Measurements from ENCODE around the gene LRP1B.
"Not testable (repeated sequence)": the region's sequence is repeated elsewhere in the genome, so short reads cannot be mapped to it uniquely, and the experiment has no call there.

The LRP1B gene

GRCh38 chr2:140376686-140377085 lies 1754.1 kb downstream of the LRP1B start:
- DNase-seq: no peak

- DNase-seq: no peak
Observed at GRCh38 chr2:140363131-140363530, 1767.7 kb downstream of the LRP1B start.

- no peak for DNase-seq
Observed at GRCh38 chr2:140362361-140362760, 1768.5 kb downstream of the LRP1B start.

GRCh38 chr2:140359056-140359771 lies 1771.6 kb downstream of the LRP1B start:
- no peak for DNase-seq

- DNase-seq: no peak
Observed at GRCh38 chr2:140356697-140357096, 1774.1 kb downstream of the LRP1B start.

- DNase-seq: no peak
Observed at GRCh38 chr2:140355511-140356090, 1775.2 kb downstream of the LRP1B start.

GRCh38 chr2:140354544-140354943 lies 1776.3 kb downstream of the LRP1B start:
- DNase-seq: no peak

GRCh38 chr2:140353541-140353940 lies 1777.3 kb downstream of the LRP1B start:
- no peak for DNase-seq

GRCh38 chr2:140351692-140352091 lies 1779.1 kb downstream of the LRP1B start:
- no peak for DNase-seq

- DNase-seq: no peak
Observed at GRCh38 chr2:140349695-140350094, 1781.1 kb downstream of the LRP1B start.

GRCh38 chr2:140348826-140349225 lies 1782.0 kb downstream of the LRP1B start:
- no peak for DNase-seq

- no peak for DNase-seq
Observed at GRCh38 chr2:140344838-140345237, 1786.0 kb downstream of the LRP1B start.

GRCh38 chr2:140344266-140344665 lies 1786.5 kb downstream of the LRP1B start:
- not testable (repeated sequence) for DNase-seq

GRCh38 chr2:140338795-140339194 lies 1792.0 kb downstream of the LRP1B start:
- DNase-seq: no peak

- DNase-seq: no peak
Observed at GRCh38 chr2:140337061-140337460, 1793.8 kb downstream of the LRP1B start.

GRCh38 chr2:140316345-140316744 lies 1814.5 kb downstream of the LRP1B start:
- DNase-seq: no peak

- no peak for DNase-seq
Observed at GRCh38 chr2:140311905-140312304, 1818.9 kb downstream of the LRP1B start.

- no peak for DNase-seq
Observed at GRCh38 chr2:140308706-140309105, 1822.1 kb downstream of the LRP1B start.

GRCh38 chr2:140307532-140307931 lies 1823.3 kb downstream of the LRP1B start:
- DNase-seq: no peak

- DNase-seq: no peak
Observed at GRCh38 chr2:140295767-140296166, 1835.0 kb downstream of the LRP1B start.

- DNase-seq: no peak
Observed at GRCh38 chr2:140288726-140289125, 1842.1 kb downstream of the LRP1B start.

GRCh38 chr2:140288213-140288612 lies 1842.6 kb downstream of the LRP1B start:
- no peak for DNase-seq

GRCh38 chr2:140286377-140286776 lies 1844.4 kb downstream of the LRP1B start:
- DNase-seq: no peak

All from nucleus accumbens (tissue), 56 donors.